Ectodermal cell (in vitro differentiated cells): Measurements from ENCODE around the gene EPAS1.

Experiments
- H3K27ac ChIP-seq: 2 replicates; pipeline ENCODE4 v1.7.0; 2013; ENCODE audit warnings: mild to moderate bottlenecking, low read depth, low read length; ENCODE audit not compliant: insufficient read depth, poor library complexity, severe bottlenecking
- H3K27me3 ChIP-seq: 2 replicates; pipeline ENCODE4 v1.7.0; 2013; ENCODE audit warnings: mild to moderate bottlenecking, low read length; ENCODE audit not compliant: insufficient read depth, control insufficient read depth, poor library complexity, severe bottlenecking
- H3K36me3 ChIP-seq: one replicate; pipeline ENCODE4 v1.7.0; 2013; ENCODE audit warnings: low read length; ENCODE audit not compliant: control insufficient read depth, insufficient read depth
- H3K4me1 ChIP-seq: one replicate; pipeline ENCODE4 v1.7.0; 2013; ENCODE audit warnings: low read length; ENCODE audit not compliant: control insufficient read depth, insufficient read depth
- H3K4me3 ChIP-seq: 2 replicates; pipeline ENCODE4 v1.7.0; 2013; ENCODE audit warnings: low read depth, low read length, control low read depth; ENCODE audit not compliant: insufficient read depth
- H3K9me3 ChIP-seq: 2 replicates; pipeline ENCODE4 v1.7.0; 2013; ENCODE audit warnings: mild to moderate bottlenecking, low read length, moderate library complexity; ENCODE audit not compliant: control insufficient read depth
- WGBS, 2 experiments: methylation state at CpG; one replicate each; pipeline ENCODE4 v1.1.7; 2013; ENCODE audit warnings: missing lambda C conversion rate in 2 of 2; 5-methylcytosine and 5-hydroxymethylcytosine counted together

The EPAS1 gene

DNA sequence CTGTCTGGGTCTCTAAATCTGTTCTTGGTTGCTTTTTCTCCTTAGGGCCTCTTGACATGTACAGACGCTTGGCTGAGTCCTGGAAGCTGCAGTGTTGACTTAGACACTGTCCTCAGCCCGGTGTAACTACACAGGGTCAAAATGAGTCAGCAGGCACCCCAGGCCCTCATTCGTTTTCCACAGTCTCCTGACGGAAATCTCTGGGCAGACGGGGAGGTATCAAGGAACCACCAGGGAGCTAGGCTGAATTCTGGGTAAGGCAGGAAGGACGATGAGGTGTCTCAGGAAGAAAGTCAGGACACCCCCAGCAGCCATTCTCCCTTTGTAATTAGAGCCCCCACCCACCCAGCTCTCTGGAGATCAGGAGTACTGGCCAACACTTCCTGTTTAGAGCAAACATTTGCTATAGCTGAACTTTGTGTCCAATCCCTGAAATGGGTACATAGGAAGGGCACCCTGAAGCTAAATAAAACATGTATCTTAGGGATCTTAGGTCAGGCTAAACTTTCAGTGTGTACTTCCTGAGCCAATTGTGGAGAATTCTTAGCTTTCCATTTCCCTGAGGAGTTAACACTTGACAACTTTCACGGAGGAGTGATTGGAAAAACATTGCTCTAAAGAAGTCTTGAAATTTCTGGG, 23.9 kb upstream of the EPAS1 start:
- Histone ChIP-seq H3K4me3 (no peak overlapping the region), H3K27me3 (no peaks in the 10 kb centered on the region), H3K36me3 (no peaks in the 10 kb centered on the region), H3K9me3 (no peaks in the 10 kb centered on the region), H3K4me1 (no peaks in the 10 kb centered on the region), H3K27ac (no peak overlapping the region)
- WGBS, 2 experiments = 89 to 92% methylated on average over 7 of the region's 7 CpGs

DNA sequence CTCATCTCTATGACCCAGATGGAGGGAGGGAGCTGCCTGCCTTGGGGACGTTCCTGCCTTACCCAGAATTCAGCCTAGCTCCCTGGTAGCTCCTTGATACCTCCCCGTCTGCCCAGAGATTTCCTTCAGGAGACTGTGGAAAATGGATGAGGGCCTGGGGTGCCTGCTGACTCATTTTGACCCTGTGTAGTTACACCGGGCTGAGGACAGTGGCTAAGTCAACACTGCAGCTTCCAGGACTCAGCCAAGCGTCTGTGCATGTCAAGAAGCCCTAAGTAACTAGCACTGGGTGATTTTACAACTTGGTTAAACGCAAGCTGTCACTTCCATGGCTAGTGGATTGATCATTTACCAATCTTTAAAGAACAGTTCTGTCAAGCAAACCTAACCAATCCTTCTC, 23.3 kb upstream of the EPAS1 start:
- no peaks in the 10 kb centered on the region for H3K9me3 ChIP-seq
- H3K4me3 ChIP-seq = no peak overlapping the region
- H3K36me3 ChIP-seq = no peaks in the 10 kb centered on the region
- no peak overlapping the region for H3K27ac ChIP-seq
- H3K27me3 ChIP-seq = no peaks in the 10 kb centered on the region
- 85 to 86% methylated on average over 5 of the region's 5 CpGs for WGBS, 2 experiments
- no peaks in the 10 kb centered on the region for H3K4me1 ChIP-seq

DNA sequence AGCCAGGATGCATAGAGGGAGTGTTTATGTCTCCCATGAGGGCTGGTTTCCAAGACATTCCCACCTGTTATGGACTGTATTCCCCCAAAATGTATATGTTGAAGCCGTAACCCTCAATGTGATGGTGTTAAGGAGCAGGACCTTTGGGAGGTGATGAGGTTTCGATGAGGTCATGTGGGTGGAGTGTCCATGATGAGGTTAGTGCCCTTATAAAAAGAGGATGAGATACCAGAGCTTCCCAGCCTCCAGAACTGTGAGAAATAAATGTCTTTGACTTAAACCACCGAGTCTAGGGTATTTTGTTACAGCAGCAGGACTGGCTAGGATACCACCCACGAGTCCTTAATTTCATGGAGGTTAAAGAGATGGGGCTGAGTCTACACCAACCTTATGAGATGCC, 22.6 kb upstream of the EPAS1 start:
- Histone ChIP-seq H3K27me3 (no peaks in the 10 kb centered on the region), H3K36me3 (no peaks in the 10 kb centered on the region)
- WGBS, 2 experiments = 93 to 97% methylated on average over 4 of the region's 4 CpGs

DNA sequence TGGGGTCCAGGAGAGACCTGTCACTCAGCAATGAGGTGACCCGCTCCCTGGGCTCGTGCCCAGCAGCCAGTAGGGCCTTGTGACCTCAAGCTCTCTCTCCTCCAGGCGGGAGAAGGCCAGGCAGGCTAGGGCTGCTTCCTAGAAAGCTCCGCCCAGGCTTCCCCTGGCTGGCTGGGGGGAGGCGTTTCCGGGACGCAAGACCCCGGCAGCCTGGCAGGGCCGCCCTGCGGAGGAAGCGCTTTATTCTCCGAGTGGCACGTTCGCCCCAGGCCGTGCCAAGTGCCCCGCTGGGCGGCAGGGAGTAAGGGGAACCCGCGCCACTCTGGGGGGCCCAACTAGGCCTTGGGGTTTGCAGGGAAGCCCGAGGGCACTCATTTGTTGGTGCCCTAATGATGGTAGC, 21.2 kb upstream of the EPAS1 start:
- H3K27me3 ChIP-seq = no peaks in the 10 kb centered on the region
- no peaks in the 10 kb centered on the region for H3K4me1 ChIP-seq
- H3K4me3 ChIP-seq = no peak overlapping the region
- no peaks in the 10 kb centered on the region for H3K9me3 ChIP-seq
- H3K27ac ChIP-seq = no peak overlapping the region
- H3K36me3 ChIP-seq = no peaks in the 10 kb centered on the region
- 76 to 79% methylated on average over 20 of the region's 20 CpGs for WGBS, 2 experiments

More for the DNA sequence above, 22.6 kb upstream of the EPAS1 start:
- H3K9me3 ChIP-seq = no peaks in the 10 kb centered on the region
- no peak overlapping the region for H3K4me3 ChIP-seq
- no peaks in the 10 kb centered on the region for H3K4me1 ChIP-seq
- H3K27ac ChIP-seq = no peak overlapping the region

DNA sequence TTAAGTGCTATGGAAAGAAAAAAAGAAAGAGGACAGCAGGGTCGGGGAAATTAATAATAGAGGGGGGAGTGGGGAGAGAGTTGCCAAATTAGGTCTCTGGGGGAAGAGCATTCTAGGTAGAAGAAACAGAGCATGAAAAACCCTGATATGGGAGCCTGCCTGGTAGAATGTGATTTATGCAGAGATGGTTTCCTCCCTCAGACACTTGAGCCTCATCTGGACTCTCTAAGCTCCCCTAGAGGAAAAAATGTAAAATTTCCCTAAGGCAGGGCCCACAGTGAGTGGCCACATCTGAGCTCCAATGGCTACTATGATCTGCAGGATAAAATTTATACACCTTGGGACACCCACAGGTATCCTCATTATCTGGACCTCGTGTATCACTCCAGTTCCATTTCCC, 20.6 kb upstream of the EPAS1 start:
- no peaks in the 10 kb centered on the region for H3K9me3 ChIP-seq
- H3K27ac ChIP-seq = no peak overlapping the region
- no peaks in the 10 kb centered on the region for H3K36me3 ChIP-seq
- 90 to 92% methylated on average over 2 of the region's 2 CpGs for WGBS, 2 experiments
- no peaks in the 10 kb centered on the region for H3K27me3 ChIP-seq
- no peaks in the 10 kb centered on the region for H3K4me1 ChIP-seq
- H3K4me3 ChIP-seq = no peak overlapping the region

DNA sequence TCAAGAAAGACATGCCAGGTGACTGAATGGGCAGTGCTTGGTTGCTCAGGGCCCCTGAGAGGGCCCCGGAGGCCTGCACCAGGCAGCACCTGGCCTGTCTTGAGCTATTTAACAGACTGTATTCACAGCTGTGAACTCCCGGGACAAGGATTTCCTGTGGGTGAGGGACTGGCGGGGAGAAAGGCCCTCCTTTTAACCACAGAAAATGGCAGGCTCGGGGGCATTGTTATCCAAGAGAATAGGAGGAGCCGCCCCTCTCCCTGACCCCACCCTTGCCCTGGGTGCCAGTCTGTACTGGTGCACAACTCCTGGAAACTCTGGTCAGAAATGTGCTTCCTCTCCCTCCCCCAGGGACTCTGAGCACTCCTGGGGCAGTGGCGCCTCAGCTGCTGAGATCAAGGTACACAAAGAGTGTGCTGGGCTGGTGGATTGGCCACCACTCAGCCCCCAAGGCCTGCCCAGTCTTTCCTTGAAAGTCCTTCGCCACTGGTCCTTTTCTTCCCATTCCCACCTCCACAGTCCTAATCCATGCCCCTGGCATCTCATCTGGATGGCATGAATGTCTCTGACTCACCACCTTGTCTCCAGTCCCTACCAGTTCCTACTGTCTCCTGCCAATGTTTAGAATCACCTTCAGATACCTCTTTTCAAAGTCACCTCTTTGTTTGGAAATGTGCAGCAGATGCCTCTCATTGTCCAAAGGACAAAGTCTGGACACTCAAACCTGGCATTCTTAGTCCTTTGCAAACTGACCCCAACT, 19.6 kb upstream of the EPAS1 start:
- Histone ChIP-seq H3K9me3 (no peaks in the 10 kb centered on the region), H3K36me3 (no peaks in the 10 kb centered on the region), H3K27me3 (no peaks in the 10 kb centered on the region), H3K4me3 (no peak overlapping the region), H3K27ac (no peak overlapping the region), H3K4me1 (no peaks in the 10 kb centered on the region)
- 85 to 88% methylated on average over 7 of the region's 7 CpGs for WGBS, 2 experiments

DNA sequence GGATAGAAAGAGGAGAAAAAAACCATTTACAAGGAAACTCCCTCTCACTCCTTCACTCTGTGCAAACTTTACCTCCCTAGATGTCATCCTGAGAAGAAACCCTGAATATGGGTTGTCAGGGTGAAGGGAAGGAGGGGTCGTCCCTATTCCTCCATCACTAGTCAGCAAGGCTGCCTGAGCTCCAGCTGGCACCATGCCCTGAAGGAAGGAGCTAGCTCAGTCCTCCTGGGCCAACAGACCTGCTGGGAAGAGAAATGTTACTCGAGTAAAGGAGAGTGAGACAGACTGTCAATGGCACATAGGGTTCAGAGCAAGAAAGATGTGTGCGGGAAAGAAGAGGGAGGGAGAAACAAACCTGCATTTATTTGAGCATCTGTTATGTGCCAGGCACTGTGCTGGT, 18.3 kb upstream of the EPAS1 start:
- no peak overlapping the region for H3K27ac ChIP-seq
- no peaks in the 10 kb centered on the region for H3K36me3 ChIP-seq
- 90 to 91% methylated on average over 3 of the region's 3 CpGs for WGBS, 2 experiments

DNA sequence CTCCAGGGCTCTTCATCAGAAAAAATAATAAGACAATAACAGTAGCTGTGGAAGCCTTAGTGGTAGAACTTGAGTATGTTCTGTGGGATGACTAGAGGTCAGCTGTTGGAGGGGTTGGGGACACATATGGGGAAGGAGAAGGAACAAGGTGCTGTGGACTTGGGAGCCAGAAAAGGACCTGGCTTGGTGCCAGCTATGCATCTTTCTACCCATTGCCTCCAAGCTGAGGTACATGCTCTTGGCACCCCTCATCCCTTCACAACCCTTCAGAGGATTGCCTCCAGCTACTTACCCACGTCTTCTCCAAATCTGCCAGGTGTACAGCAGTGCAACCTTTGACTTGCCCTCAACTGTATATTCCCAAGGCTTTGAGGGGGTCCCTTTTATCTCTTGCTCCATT, 15.3 kb upstream of the EPAS1 start:
- Histone ChIP-seq H3K36me3 (no peaks in the 10 kb centered on the region), H3K27ac (no peak overlapping the region), H3K27me3 (no peaks in the 10 kb centered on the region), H3K4me1 (no peaks in the 10 kb centered on the region), H3K4me3 (no peak overlapping the region), H3K9me3 (no peaks in the 10 kb centered on the region)
- 95 to 98% methylated on average over 1 of the region's 1 CpG for WGBS, 2 experiments

More for the DNA sequence above, 18.3 kb upstream of the EPAS1 start:
- Histone ChIP-seq H3K27me3 (no peaks in the 10 kb centered on the region), H3K4me1 (no peaks in the 10 kb centered on the region), H3K4me3 (no peak overlapping the region), H3K9me3 (no peaks in the 10 kb centered on the region)

DNA sequence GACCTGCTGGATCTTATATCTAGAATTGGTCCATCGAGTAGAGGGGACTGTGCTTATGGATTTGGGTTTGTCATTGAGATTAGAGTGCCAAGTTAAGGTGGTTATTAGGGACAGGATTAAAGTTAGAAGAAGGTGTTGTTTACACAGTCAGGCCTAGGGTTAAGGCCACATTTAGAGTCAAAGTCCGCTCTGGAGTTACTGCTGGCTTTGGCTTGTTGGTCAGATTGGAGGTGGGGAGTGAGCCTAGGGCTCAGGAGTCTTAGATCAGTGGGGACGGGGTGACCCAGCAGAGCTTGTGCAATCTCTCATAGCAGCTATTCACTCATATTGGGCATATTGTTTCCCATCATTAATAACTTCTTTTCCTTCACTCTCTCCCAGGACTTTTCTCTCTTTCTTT, 13.5 kb upstream of the EPAS1 start:
- Histone ChIP-seq H3K9me3 (no peaks in the 10 kb centered on the region), H3K4me3 (no peak overlapping the region), H3K27me3 (no peaks in the 10 kb centered on the region), H3K4me1 (no peaks in the 10 kb centered on the region), H3K27ac (no peak overlapping the region), H3K36me3 (no peaks in the 10 kb centered on the region)
- 93 to 94% methylated on average over 3 of the region's 3 CpGs for WGBS, 2 experiments

DNA sequence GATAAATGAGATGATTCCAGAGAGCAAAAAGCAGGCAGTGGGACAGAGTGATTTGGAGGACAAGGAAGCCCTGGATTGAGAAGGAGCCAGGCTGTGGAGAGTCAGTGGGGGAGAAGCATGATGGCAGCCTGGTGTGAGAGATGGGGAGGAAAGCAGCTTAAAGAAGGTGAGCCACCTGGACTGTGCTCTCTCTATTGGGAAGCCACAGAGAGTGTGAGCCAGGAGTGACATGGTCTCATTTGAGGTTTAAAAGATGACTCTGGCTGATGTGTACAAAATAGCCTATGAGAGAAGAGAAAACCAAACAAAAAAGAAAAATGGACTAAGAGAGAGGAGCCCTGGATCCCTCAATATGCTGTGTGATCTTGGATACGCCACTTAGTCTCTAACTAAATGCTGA, 12.9 kb upstream of the EPAS1 start:
- no peaks in the 10 kb centered on the region for H3K36me3 ChIP-seq
- no peak overlapping the region for H3K4me3 ChIP-seq
- WGBS, 2 experiments = 92 to 94% methylated on average over 1 of the region's 1 CpG
- no peaks in the 10 kb centered on the region for H3K4me1 ChIP-seq
- H3K9me3 ChIP-seq = no peaks in the 10 kb centered on the region
- H3K27me3 ChIP-seq = no peaks in the 10 kb centered on the region
- H3K27ac ChIP-seq = no peak overlapping the region
